BJ (cell line): ENCODE results near the gene POGLUT2. TPM values are rescaled to one million over a fixed set of nuclear protein-coding genes. Genes with fewer than 3 reads are reported as not detected.

Source experiments
- CTCF ChIA-PET: fragments of 350-600 bp; formaldehyde crosslinking; extraction: SDS; loops from one replicate; lab custom pipeline; 2021; ENCODE audit warnings: antibody characterized with exemption, inconsistent platforms; lab: Yijun Ruan, JAX
- POLR2A ChIA-PET: fragments of 300-600 bp; sonication (Branson Sonifier 250); formaldehyde crosslinking; extraction: SDS; loops from one replicate; lab custom pipeline; 2021; ENCODE audit warnings: antibody characterized with exemption; lab: Charles Lee
- DNase-seq: peaks from one replicate; pipeline ENCODE4 v3.0.0-alpha.2; 2011; ENCODE audit warnings: low read depth
- H3K27me3 ChIP-seq: 2 replicates; pipeline ENCODE4 v1.6.0; 2011; ENCODE audit warnings: low read length; ENCODE audit not compliant: control insufficient read depth, insufficient read depth
- H3K36me3 ChIP-seq: 2 replicates; pipeline ENCODE4 v1.5.1; 2011; ENCODE audit warnings: low read length; ENCODE audit not compliant: control insufficient read depth, insufficient read depth
- H3K4me3 ChIP-seq: 2 replicates; pipeline ENCODE4 v1.5.1; 2011; ENCODE audit warnings: low read depth, mild to moderate bottlenecking, control low read depth, low read length
- polyA plus RNA-seq: library from polyadenylated mRNA; depleted of rRNA; stranded (reverse); fragments of >200 nt; gene quantifications from 2 replicates; pipeline ENCODE4 v1.2.3, GENCODE V29; 2011
- TF ChIP-seq, protein P1 (sequence below): IDR thresholded peaks from 2 replicates; pipeline ENCODE4 v1.5.1; 2011; ENCODE audit warnings: low read depth, mild to moderate bottlenecking, control low read depth, inconsistent platforms, low read length, moderate library complexity; ENCODE audit not compliant: insufficient read depth

The POGLUT2 gene
- polyA plus RNA-seq, 1 experiment, result 11.0 TPM

DNA sequence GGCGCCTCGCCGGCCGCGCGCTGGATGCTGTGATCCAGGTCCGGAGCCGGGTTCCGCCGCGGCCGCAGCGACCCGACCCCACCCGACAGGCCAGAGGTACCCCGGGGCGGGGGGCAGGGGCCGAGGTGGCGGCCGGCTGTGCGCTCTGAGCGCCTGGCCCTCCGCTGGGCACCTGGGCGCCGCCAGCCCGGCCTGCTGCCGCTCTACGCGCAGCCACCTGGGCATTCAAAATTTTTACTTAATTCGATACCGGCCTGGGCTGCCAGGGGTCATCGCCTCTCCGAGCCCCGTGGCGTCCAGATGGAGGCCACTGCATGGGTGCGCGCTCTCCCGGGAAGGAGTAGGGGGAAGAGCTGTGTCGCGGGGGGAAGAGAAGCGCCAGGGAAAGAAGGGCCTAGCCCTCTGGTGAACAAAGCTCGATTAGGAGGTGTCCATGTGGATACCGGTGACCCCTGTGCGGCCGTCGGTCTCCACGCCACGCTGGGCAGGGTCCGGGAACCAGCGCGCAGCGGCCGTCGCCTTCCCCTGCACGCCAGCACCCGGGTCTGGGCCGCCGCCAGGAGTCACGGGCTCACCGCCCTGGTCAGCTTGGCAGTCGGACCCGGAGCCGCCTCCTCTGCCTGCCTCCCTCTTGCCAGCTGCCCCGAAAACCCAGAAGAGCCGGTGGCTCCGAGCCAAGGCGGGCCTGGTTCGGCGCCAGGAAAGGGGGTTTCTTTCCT is 809 bp upstream of the POGLUT2 start:
- no peak for DNase-seq
- H3K27me3 ChIP-seq, result no peaks in the 10 kb centered on the region
- ChIA-PET POLR2A (no interaction called here), CTCF (interaction anchor here (0.7 to 4.0 kb wide), 17 partner anchors 10 to 218 kb away, joined by 3 to 11 read pairs (median 4); partner anchors contain the start of gene ERCC5)
- H3K36me3 ChIP-seq, result no peaks in the 10 kb centered on the region
- peak overlapping the region; percentile 96 for H3K4me3 ChIP-seq
- TF ChIP-seq, protein P1, sequence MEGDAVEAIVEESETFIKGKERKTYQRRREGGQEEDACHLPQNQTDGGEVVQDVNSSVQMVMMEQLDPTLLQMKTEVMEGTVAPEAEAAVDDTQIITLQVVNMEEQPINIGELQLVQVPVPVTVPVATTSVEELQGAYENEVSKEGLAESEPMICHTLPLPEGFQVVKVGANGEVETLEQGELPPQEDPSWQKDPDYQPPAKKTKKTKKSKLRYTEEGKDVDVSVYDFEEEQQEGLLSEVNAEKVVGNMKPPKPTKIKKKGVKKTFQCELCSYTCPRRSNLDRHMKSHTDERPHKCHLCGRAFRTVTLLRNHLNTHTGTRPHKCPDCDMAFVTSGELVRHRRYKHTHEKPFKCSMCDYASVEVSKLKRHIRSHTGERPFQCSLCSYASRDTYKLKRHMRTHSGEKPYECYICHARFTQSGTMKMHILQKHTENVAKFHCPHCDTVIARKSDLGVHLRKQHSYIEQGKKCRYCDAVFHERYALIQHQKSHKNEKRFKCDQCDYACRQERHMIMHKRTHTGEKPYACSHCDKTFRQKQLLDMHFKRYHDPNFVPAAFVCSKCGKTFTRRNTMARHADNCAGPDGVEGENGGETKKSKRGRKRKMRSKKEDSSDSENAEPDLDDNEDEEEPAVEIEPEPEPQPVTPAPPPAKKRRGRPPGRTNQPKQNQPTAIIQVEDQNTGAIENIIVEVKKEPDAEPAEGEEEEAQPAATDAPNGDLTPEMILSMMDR, result no peak

DNA sequence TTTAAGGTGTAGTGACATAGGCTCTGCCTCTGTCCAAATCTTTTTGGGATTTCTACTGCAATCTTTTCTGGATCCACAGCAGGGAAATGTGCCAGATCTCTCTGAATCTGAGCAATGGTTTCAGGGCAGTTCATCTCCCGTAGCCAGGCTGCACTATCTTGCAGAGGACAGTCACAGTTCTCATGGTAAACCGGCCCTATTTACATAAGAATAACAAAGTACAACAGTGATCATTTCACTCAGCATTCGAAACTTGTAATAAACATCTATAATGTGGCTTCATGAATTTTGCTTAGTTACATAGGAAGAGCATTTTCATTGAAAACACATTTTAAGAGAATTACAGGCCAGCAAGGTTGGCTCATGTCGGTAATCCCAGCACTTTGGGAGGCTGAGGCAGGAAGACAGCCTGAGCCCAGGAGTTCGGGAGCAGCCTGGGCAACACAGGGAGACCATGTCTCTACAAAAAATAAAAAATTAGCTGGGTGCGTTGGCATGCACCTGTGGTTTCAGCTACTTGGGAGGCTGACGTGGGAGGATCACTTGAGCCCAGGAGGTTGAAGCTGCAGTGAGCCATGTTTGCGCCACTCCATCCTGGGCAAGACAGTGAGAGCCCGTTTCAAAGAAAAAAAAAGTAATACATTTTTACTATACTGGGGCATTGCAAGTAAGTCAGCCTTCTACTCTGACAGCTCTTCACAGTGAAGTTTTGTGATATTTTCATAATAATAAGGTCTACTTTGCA is 5.0 kb downstream of the POGLUT2 start:
- Histone ChIP-seq H3K27me3 (no peaks in the 10 kb centered on the region), H3K36me3 (peaks cover 2% of the 10 kb centered on the region), H3K4me3 (no peak overlapping the region)
- CTCF ChIA-PET, result no interaction called here
- DNase-seq, result no peak
- TF ChIP-seq, protein P1, result no peak
- POLR2A ChIA-PET, result no interaction called here

- Histone ChIP-seq H3K4me3 (no peak overlapping the region), H3K27me3 (no peaks in the 10 kb centered on the region), H3K36me3 (peaks cover 2% of the 10 kb centered on the region)
- DNase-seq, result no peak
- TF ChIP-seq, protein P1, result no peak
- ChIA-PET POLR2A (no interaction called here), CTCF (no interaction called here)
These were observed 6.4 kb downstream of the POGLUT2 start for GRCh38 chr13:102792396-102792795.

DNA sequence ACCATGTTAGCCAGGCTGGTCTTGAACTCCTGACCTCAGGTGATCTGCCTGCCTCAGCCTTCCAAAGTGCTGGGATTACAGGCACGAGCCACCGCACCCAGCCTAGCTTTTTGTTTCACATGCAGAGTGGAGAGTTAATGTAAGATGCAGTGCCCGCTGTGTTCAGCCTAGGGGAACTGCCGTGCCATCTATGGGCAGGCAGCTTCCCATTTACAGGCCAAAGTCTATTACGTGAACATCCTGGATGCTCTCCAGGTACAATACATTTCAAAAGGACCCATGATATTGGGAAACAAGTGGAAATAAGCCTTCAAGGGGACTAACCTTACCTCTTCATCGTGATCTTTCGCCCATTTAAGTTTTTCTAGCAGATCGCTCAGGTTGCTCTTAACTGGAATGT is 10.1 kb downstream of the POGLUT2 start:
- Histone ChIP-seq H3K4me3 (no peak overlapping the region), H3K27me3 (no peaks in the 10 kb centered on the region), H3K36me3 (peaks cover 3% of the 10 kb centered on the region)
- ChIA-PET CTCF (interaction anchor here (2.3 kb wide), 1 partner anchor 10 kb away, joined by 10 read pairs; the partner anchor contains the start of genes BIVM and POGLUT2), POLR2A (no interaction called here)
- TF ChIP-seq, protein P1, result no peak
- DNase-seq, result no peak

GRCh38 chr13:102784483-102784882 is 14.3 kb downstream of the POGLUT2 start:
- Histone ChIP-seq H3K36me3 (peaks cover 1% of the 10 kb centered on the region; the same call in 1 of the 2 replicates), H3K27me3 (no peaks in the 10 kb centered on the region), H3K4me3 (no peak overlapping the region)
- CTCF ChIA-PET, result interaction anchor here (0.8 to 1.2 kb wide), 4 partner anchors 8 to 12 kb away, joined by 3 read pairs; partner anchors contain the start of gene TEX30
- POLR2A ChIA-PET, result no interaction called here
- DNase-seq, result no peak
- TF ChIP-seq, protein P1, result no peak
